Stimulated activated naive B cell treated with anti-CD40 and anti-IgM and Interleukin-4, amounts not matched to agents 10 μg/mL and 1 μg/mL and 100 μg/mL, for 72 hours (primary cell): ENCODE measurements around the gene TRAPPC11.

Experiments used
- ATAC-seq, 2 donors: fragments of 150-1000 bp; cut with Tn5 transposase; replicated peaks; 2 replicates each; pipeline ENCODE4 v1.10.0; 2021; ENCODE audit warnings: moderate library complexity in 1 of 2
- DNase-seq: peaks from one replicate; pipeline ENCODE4 v3.0.0; 2021
- H3K27ac Mint-ChIP-seq: one replicate; pipeline ENCODE4 v1.8.0; 2022; ENCODE audit warnings: mild to moderate bottlenecking, mixed read lengths
- H3K27me3 Mint-ChIP-seq, 2 donors: one replicate each; pipeline ENCODE4 v1.8.0; 2022; ENCODE audit warnings: mixed read lengths in 2 of 2
- H3K36me3 Mint-ChIP-seq, 2 donors: one replicate each; pipeline ENCODE4 v1.8.0; 2022; ENCODE audit warnings: mixed read lengths in 2 of 2, mild to moderate bottlenecking in 1 of 2
- H3K4me1 Mint-ChIP-seq, 2 donors: one replicate each; pipeline ENCODE4 v1.8.0; 2022; ENCODE audit warnings: mixed read lengths in 2 of 2, mild to moderate bottlenecking in 1 of 2
- H3K4me3 Mint-ChIP-seq, 2 donors: one replicate each; pipeline ENCODE4 v1.8.0; 2022; ENCODE audit warnings: mild to moderate bottlenecking in 2 of 2, mixed read lengths in 2 of 2, moderate library complexity in 1 of 2
- H3K9me3 Mint-ChIP-seq, 2 donors: one replicate each; pipeline ENCODE4 v1.8.0; 2022; ENCODE audit warnings: mixed read lengths in 2 of 2, mild to moderate bottlenecking in 1 of 2

Gene TRAPPC11

DNA sequence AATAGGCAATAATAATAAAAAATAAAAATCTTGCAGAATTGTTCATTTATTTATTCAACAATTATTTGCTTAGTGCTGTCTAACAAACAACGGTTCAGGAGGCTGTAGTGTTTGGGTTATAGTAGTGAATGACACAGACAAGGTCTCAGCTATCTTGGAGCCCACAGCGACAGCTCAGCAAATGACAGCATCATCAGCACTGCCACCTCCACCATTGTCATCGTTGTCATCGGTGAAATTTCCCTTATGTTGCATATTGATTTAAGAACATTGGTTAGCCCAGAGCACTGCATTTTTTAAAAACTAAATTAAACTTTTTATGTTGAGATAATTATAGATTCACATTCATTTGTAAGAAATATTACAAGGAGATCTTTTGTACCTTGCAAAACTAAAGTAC is 79.9 kb downstream of the TRAPPC11 start:
- Mint-ChIP-seq H3K4me1 (no peaks in the 10 kb centered on the region), H3K9me3 (peaks cover 0 to 1% of the 10 kb centered on the region in 2 donors)

DNA sequence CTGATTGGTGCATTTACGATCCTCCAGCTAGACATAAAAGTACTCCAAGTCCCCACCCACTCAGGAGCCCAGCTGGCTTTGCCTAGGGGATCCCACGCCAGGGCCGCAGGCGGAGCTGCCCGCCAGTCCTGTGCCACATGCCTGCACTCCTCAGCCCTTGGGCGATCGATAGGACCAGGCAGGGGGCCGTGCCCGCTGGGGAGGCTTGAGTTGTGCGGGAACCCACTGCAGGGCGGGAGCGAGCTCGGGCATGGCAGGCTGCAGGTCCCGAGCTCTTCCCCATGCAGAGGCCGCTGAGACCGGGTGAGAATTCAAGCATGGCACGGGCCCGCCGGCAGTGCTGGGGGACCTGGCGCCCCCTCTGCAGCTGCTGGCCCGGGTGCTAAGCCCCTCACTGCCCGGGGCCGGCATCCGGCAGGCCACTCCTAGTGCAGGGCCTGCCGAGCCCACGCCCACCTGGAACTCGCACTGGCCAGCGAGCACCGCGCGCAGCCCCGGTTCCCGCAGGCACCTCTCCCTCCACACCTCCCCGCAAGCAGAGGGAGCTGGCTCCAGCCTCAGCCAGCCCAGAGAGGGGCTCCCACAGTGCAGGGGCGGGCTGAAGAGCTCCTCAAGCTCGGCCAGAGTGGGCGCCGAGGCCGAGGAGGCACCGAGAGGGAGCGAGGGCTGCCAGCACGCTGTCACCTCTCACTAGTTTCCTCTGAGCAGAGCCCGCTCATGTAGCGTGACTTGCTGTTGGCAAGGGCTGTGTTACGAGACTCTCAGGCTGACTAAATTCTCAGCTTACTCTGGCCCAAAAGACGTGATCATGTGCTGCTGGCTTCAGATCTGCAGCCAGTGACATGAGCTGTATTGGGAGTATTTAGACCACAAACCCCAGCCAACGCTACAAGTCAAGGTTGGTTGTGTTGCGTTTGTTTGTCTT is 87.5 kb downstream of the TRAPPC11 start:
- Mint-ChIP-seq H3K4me3 (no peak overlapping the region), H3K9me3 (peaks cover 0 to 5% of the 10 kb centered on the region in 2 donors), H3K27me3 (peaks cover 11 to 12% of the 10 kb centered on the region in 2 donors), H3K27ac (no peak overlapping the region), H3K4me1 (no peaks in the 10 kb centered on the region), H3K36me3 (no peaks in the 10 kb centered on the region)
- DNase-seq = no peak
- ATAC-seq = no peak

More for the DNA sequence above, 79.9 kb downstream of the TRAPPC11 start:
- DNase-seq (no peak), ATAC-seq (no peak)
- Mint-ChIP-seq H3K27ac (no peak overlapping the region), H3K36me3 (no peaks in the 10 kb centered on the region), H3K27me3 (peaks cover under 1 to 2% of the 10 kb centered on the region in 2 donors), H3K4me3 (no peak overlapping the region)

- H3K27me3 Mint-ChIP-seq = peaks cover 11 to 12% of the 10 kb centered on the region in 2 donors
- ATAC-seq (no peak), DNase-seq (no peak)
- H3K4me1 Mint-ChIP-seq = no peaks in the 10 kb centered on the region
- H3K4me3 Mint-ChIP-seq = no peak overlapping the region
- H3K9me3 Mint-ChIP-seq = peaks cover 0 to 5% of the 10 kb centered on the region in 2 donors
- no peak overlapping the region for H3K27ac Mint-ChIP-seq
- H3K36me3 Mint-ChIP-seq = no peaks in the 10 kb centered on the region
Observed at GRCh38 chr4:183747380-183747779, 88.3 kb downstream of the TRAPPC11 start.

DNA sequence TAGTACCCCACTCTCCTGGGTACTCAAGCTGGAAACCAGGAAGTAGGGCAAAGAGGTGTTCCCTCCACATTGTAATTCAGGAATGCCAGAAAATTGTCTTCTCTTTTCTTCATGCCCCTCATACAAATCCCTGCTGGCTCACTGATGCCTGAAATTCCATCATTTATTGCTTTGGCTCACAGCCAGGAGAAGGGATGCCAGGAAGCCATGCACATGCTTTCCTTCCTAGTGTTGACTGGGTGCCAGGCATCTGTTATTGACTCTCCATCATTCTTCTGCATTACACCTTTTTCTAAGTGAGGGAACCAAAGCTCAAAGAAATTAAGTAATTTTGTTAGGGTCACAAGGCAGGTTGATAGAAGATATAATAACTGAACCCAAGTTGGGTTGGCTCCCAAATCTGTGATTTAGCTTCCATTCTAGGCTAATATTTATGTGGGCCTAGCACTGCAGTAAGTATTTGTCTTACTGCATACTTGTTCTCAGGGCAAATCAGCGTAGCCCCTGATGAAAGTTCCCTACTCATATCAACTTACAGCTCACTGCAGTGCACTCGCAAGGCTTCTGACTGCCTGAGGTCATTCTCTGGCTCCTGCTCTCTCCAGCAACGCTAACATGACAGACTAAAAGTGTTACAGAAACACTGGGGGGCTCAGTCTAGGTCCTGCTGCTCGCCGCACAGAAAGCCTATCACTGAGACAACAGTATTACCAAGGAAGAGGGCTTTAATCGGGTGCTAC is 89.0 kb downstream of the TRAPPC11 start:
- Mint-ChIP-seq H3K27me3 (peaks cover 11 to 12% of the 10 kb centered on the region in 2 donors), H3K4me3 (no peak overlapping the region), H3K4me1 (no peaks in the 10 kb centered on the region), H3K36me3 (no peaks in the 10 kb centered on the region), H3K27ac (no peak overlapping the region), H3K9me3 (peaks cover 0 to 5% of the 10 kb centered on the region in 2 donors)
- ATAC-seq = no peak
- DNase-seq = no peak

DNA sequence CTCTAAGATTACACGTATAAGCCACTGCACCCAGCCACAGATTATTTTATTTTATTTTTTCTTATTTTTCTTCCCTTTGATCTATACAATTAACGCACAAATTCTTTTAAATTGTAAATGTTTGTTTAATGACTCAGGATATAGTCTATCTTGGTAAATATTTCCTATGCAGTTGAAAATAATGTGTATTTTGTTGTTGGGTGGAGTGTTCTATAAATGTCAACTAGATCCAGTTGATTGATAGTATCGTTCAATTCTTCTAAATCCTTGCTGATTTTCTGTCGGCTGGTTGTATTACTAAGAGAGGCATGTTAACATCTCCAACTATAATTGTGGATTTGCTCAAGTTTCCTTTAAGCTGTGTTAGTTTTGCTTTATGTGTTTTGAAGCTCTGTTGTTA is 92.0 kb downstream of the TRAPPC11 start:
- H3K27ac Mint-ChIP-seq = no peak overlapping the region
- H3K4me3 Mint-ChIP-seq = no peak overlapping the region

DNA sequence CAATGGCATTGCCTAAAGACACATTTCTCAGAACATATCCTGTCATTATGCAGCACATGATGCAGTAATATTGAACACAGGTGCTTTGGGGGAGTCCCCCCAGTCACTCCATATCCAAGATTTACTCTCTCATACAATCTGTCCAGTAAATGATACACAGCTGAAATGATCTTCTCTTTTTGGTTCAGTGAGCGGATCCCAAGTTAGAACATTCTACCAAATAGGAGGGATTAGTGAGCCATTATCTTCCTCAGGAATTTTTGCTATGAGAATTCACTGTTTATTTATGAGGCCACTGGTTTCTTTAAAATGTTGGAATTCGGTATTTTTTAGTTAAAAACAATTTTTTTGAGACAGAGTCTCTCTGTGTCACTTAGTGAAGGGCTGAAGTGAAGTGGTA is 96.5 kb downstream of the TRAPPC11 start:
- DNase-seq (no peak), ATAC-seq (no peak)
- peaks cover 0 to 4% of the 10 kb centered on the region in 2 donors for H3K9me3 Mint-ChIP-seq
- no peaks in the 10 kb centered on the region for H3K36me3 Mint-ChIP-seq
- H3K4me3 Mint-ChIP-seq = no peak overlapping the region
- peaks cover 16 to 20% of the 10 kb centered on the region in 2 donors for H3K27me3 Mint-ChIP-seq
- no peaks in the 10 kb centered on the region for H3K4me1 Mint-ChIP-seq
- H3K27ac Mint-ChIP-seq = no peak overlapping the region

More for the DNA sequence above, 92.0 kb downstream of the TRAPPC11 start:
- Mint-ChIP-seq H3K27me3 (peaks cover 5 to 11% of the 10 kb centered on the region in 2 donors), H3K36me3 (no peaks in the 10 kb centered on the region), H3K4me1 (no peaks in the 10 kb centered on the region), H3K9me3 (peaks cover 0 to 5% of the 10 kb centered on the region in 2 donors)
- DNase-seq = no peak
- ATAC-seq = no peak

DNA sequence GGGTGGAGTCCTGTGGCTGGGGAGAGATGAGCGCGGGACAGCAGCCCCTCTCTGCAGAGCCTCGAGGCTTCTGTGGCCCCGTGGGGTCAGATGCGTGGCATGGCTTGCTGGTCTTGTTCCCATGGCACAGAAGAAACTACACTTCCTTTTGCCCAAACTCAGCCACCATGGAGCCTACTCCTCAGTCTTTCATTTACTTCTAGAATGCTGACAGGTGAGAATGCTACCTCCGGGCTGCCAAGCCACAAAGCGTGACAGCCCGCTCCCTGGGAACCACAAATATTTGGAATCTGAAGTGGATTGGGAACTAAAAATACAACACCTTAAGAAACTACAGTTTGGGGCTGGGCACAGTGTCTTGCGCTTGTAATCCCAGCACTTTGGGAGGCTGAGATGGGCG is 98.0 kb downstream of the TRAPPC11 start:
- Mint-ChIP-seq H3K4me1 (no peaks in the 10 kb centered on the region), H3K27ac (no peak overlapping the region), H3K36me3 (no peaks in the 10 kb centered on the region), H3K27me3 (peaks cover 11 to 14% of the 10 kb centered on the region in 2 donors), H3K4me3 (no peak overlapping the region), H3K9me3 (no peaks in the 10 kb centered on the region)
- no peak for ATAC-seq
- DNase-seq = no peak

DNA sequence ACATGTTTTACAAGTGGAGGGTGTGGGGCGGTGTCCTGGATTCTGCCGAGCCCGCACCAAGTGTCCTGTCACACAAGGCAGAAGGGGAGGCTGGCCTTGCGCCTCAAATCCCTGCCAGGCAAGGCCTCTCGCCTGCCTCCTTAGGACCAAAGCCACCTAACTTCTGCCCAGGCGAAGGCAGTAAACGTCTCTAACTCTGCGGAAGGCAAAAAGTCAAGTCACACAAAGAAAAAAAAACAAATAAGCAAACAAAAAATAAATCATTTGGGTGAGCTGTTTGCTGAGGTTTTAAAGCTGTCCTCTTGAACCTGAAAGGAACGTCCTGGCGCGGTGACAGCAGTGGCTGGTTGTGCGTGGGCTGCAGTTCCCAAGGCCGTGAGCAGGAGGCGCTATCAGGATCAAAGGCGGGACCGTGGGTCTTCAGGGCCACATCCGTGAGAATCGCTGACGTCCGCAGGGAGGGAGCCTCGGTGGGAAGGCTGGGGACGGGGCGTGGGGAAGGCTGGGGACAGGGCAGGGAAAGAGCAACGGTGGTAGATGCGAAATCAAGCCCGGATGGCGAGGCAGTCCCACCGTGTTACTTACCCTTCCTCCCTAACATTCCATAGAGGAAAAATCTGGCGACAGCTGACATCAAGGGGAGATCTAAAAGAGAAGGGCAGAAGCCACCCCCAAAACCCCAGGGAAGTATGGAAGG is 99.1 kb downstream of the TRAPPC11 start:
- ATAC-seq = no peak
- H3K4me1 Mint-ChIP-seq = no peaks in the 10 kb centered on the region
- no peak for DNase-seq
- no peak overlapping the region for H3K4me3 Mint-ChIP-seq
- H3K36me3 Mint-ChIP-seq = no peaks in the 10 kb centered on the region
- H3K27me3 Mint-ChIP-seq = peaks cover 11 to 14% of the 10 kb centered on the region in 2 donors
- no peak overlapping the region for H3K27ac Mint-ChIP-seq
- no peaks in the 10 kb centered on the region for H3K9me3 Mint-ChIP-seq

GRCh38 chr4:183758758-183759447 is 99.8 kb downstream of the TRAPPC11 start:
- Mint-ChIP-seq H3K4me3 (no peak overlapping the region), H3K9me3 (no peaks in the 10 kb centered on the region), H3K27me3 (peaks cover 12 to 17% of the 10 kb centered on the region in 2 donors), H3K27ac (no peak overlapping the region), H3K4me1 (no peaks in the 10 kb centered on the region), H3K36me3 (no peaks in the 10 kb centered on the region)
- ATAC-seq (no peak), DNase-seq (no peak)

GRCh38 chr4:183760326-183760725 is 101.2 kb downstream of the TRAPPC11 start:
- Mint-ChIP-seq H3K27me3 (peaks cover 18 to 26% of the 10 kb centered on the region in 2 donors), H3K4me1 (peaks cover 0 to 2% of the 10 kb centered on the region in 2 donors), H3K36me3 (no peaks in the 10 kb centered on the region), H3K9me3 (no peaks in the 10 kb centered on the region), H3K27ac (no peak overlapping the region), H3K4me3 (no peak overlapping the region)
- ATAC-seq (no peak), DNase-seq (no peak)
